ENCODE measurements around the gene PRSS48.
"Not testable (repeated sequence)": the region's sequence is repeated elsewhere in the genome, so short reads cannot be mapped to it uniquely, and the experiment has no call there.

Gene PRSS48

DNA sequence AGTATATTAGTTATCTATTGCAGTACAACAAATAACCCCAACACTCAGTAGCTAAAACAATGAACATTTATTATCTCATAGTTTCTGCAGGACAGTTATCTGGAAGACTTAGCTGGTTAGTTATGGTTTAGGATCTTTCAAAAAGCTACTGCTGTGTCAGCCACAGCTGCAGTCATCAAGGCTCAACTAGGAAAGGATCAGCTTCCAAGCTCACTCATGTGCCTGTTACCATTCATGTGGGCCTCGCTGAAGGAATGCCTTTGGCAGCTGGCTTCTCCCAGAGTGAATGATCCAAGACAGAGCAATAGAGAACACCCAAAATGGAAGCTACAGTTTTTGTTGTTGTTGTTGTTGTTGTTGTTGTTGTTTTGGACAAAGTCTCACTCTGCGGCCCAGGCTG lies 13.5 kb upstream of the PRSS48 start:
- DNase-seq: no peak

DNA sequence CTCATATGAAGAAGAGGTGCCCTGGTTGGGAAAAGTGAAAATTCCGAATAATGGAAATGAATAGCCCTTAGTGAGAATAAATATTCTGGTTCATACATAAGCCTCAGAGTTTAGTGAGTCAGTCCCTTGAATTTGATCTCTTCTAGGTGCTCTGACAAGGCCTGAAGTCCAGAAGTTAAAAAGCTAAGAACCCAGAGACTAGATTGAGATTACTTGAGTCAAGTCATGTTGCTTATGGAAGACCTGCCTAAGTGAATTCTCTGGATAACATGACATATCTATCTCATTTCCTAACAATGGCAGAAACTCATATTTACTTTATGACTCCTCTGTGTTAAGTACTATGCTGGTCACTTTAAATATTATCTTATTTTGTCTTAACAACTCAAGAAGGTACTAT lies 10.5 kb upstream of the PRSS48 start:
- DNase-seq: no peak

DNA sequence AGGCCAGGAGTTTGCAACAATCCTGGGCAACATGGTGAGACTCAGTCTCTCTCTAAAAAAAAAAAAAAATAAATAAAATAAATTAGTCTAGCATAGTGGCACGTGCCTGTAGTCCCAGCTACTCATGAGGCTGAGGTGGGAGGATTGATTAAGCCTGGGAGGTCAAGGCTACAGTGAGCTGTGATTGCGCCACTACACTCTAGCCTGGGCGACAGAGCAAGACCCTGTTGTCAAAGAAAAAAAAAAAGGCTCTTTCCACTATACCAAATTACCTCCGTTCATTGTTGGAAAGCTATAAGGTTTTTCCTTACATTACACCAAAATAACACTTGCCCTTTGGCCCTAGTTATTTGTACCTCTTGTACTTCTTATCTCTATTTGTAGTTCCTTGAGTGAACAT lies 9.9 kb upstream of the PRSS48 start:
- DNase-seq: no peak

GRCh38 chr4:151267822-151268535 lies 9.0 kb upstream of the PRSS48 start:
- DNase-seq: no peak

GRCh38 chr4:151268905-151269304 lies 8.1 kb upstream of the PRSS48 start:
- DNase-seq: not testable (repeated sequence)

DNA sequence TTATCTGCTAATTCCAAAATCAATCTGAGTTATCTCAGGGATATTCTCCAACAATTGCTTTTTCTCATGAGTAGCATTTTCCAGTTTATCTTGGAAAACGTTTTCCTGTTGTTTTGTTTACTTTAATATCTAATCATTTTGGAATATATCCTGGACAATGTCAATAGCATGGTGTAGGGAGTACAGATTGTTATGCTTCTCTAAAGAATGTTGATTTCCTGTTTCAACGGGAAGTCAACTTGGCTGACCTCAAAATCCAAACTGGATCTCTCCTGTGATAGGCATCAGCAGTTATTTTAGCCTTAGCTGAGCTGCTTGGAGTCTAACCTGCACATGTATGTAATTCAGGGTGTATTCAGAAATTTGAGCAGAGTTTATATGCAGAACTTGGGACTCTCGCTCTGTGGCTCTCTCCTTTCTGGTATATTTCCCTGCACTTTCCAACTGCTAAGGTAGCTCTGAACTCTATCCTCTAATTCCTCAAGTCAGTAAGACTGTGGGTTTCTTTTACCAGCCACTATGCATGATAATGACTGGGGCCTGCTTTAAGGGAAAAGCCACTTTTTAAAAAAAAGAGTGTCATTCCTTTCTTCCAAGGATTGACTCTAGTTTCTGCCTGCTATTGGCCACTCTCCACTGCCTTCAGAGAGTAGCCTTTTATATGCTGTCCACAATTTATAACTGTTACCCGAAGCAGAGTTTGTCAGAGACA lies 7.7 kb downstream of the PRSS48 start:
- DNase-seq: no peak

GRCh38 chr4:151287409-151287808 lies 10.4 kb downstream of the PRSS48 start:
- no peak for DNase-seq

DNA sequence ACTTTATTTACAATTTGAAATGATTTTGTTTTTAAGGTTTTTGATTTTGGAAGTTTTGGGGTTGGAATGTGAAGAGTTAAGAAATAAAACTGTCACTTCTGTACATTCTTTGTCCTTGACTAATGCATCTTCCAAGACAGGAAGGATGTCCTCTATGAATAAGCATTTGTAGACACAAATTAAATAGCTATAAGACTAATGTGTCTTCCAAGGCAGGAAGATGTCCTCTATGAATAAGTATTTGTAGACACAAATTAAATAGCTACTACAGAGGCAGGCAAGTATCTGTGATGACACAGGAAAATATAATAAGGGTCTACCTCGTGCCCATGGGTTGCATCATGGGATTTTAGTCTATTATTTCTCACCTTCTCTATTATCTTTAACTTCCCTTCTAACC lies 14.5 kb downstream of the PRSS48 start:
- no peak for DNase-seq

- DNase-seq: no peak
Observed at GRCh38 chr4:151292038-151292437, 15.1 kb downstream of the PRSS48 start.

DNA sequence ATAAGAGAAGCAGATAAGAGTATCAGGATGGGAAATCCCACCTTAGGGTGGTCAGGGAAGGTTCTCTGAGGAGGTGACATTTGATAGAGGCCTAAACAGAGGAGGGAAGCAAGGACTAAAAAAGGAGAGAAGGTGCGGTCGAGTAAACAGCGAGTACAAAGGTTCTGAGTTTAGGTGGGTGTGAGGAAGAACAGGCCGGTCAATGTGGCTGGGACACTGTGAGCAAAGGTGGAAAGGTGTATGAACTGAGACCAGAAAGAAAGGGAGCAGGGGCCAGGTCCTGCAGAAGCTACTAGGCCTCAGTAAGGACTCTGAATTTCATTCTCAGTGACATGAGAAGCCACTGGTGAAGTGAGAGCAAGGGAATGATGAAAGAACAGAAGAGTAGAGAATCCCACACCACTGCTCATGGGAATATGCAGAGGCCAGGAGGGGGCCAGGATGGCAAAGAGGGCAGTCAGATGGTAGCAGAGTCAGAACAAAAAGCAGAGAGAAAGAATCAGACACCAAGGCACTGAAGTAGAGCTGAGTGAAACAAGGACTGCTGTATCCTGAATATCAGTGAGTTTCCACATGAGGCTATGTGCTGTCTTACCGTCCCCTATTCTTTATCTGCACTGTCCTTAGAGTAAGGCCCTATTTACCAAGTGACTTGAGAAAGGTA lies 18.0 kb downstream of the PRSS48 start:
- DNase-seq: no peak

GRCh38 chr4:151296227-151296626 lies 19.3 kb downstream of the PRSS48 start:
- no peak for DNase-seq

- DNase-seq: no peak
Observed at GRCh38 chr4:151297170-151297569, 20.2 kb downstream of the PRSS48 start.

DNA sequence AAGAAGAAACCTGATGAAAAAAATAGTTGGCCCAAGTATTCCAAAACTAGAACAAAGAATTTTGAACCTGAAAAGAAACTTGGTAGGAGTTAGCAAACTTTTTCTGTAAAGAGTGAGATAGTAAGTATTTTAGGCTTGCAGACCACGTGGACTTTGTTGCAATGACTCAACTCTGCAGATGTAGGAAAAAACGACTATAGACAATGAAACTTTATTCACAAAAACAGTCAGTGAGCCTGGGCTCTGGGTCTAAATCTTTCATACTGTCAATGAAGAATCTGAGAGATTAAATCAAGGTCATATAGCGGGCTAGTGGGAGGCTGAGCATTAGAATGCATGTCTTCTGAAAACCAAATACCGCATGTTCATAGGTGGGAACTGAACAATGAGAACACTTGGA lies 25.5 kb downstream of the PRSS48 start:
- DNase-seq: no peak

- no peak for DNase-seq
Observed at GRCh38 chr4:151304226-151304625, 27.3 kb downstream of the PRSS48 start.

DNA sequence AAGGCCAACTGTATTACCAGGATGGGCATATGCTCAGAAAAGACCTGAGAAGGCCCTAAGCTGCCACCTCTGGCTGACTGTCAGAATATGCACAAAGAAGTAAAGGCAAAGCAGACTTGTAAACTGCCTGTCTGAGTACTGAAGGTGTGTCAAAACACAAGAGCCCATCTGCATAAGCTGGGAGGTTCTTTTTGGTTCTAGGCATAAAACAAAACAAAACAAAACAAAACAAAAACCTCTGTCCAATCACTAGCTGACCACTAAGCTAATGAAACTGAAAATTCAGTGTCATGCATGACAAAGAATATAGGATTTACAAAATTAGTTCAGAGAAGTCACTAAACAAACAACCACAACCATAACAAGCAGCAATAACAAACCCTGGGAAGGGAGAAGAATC lies 27.8 kb downstream of the PRSS48 start:
- DNase-seq: no peak

DNA sequence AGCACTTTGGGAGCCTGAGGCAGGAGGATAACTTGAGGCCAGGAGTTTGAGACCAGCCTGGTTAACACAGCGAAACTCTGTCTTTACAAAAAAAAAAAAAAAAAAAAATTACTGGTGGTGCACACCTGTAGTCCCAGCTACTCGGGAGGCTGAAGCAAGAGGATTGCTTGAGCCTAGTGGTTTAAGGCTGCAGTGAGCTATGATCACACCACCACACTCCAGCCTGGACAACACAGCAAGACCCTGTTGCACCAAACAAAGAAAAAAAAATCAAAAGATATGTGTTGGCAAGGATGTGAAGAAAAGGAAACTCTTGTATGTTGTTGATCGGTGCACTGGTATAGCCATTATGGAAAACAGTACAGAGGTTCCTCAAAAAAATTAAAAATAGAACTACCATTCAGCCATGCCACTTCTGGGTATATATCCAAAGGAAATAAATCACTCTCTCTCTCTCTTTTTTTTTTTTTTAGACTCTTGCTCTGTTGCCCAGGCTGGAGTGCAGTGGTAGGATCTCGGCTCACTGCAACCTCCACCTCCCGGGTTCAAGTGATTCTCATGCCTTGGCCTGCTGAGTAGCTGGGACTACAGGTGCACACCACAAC lies 33.3 kb downstream of the PRSS48 start:
- no peak for DNase-seq

- DNase-seq: no peak
Observed at GRCh38 chr4:151313306-151314009, 36.5 kb downstream of the PRSS48 start.

- no peak for DNase-seq
Observed at GRCh38 chr4:151314010-151314355, 37.0 kb downstream of the PRSS48 start.

GRCh38 chr4:151314479-151314878 lies 37.5 kb downstream of the PRSS48 start:
- DNase-seq: no peak

- no peak for DNase-seq
Observed at GRCh38 chr4:151315212-151315886, 38.4 kb downstream of the PRSS48 start.

DNA sequence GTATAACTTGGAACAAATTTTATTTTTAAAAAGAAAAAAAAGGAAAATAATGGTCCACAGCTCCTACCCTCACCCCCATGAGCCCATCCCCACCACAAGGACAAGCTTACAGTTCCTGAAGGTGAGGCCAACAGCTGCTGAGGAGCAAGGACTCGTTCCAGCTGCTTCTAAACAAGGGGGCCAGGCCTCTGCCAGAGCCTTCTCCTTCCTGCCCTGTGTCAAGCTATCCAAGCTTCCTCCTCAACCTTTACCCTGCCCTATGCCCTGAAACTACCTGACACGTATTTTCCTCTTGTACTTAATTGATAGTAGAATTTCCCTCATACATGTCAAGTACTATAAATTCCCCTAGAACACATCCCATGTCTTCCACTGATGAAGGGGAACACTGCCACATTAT lies 39.7 kb downstream of the PRSS48 start:
- DNase-seq: no peak

GRCh38 chr4:151318307-151319006 lies 41.5 kb downstream of the PRSS48 start:
- no peak for DNase-seq
